Measurements from ENCODE around the gene KIR3DL3. TPM values are rescaled to one million over a fixed set of nuclear protein-coding genes. Genes with fewer than 3 reads are reported as not detected.
"Not testable (repeated sequence)": the region's sequence is repeated elsewhere in the genome, so short reads cannot be mapped to it uniquely, and the experiment has no call there.

The KIR3DL3 gene
- total RNA-seq, 4 donors from 2014 or later, result 0.32 TPM; not detected in 3

- in situ Hi-C loops (cut with MboI; ENCODE audit: low pct_ligation_motif_present in 1 of 4, low pct_unique_long_range_greater_than_20kb in 1 of 4, low sequenced_read_pairs in 3 of 4); DNase-seq; H3K4me1 ChIP-seq; intact Hi-C loops (cut with DNase I; ENCODE audit: low total_unique reads); H3K9me3 ChIP-seq; H3K27me3 ChIP-seq; H3K36me3 ChIP-seq; H3K27ac ChIP-seq; H3K4me3 ChIP-seq: not testable (repeated sequence)
- WGBS, 2 donors (ENCODE audit: low coverage in 1 of 2), result 75 to 80% methylated on average over 4 to 8 of the region's 8 CpGs
These were observed 51.6 kb downstream of the KIR3DL3 start for GRCh38 chr19:54775830-54776229.

GRCh38 chr19:54777851-54778250, 53.6 kb downstream of the KIR3DL3 start:
- H3K36me3 ChIP-seq; in situ Hi-C loops (cut with MboI; ENCODE audit: low pct_ligation_motif_present in 1 of 4, low pct_unique_long_range_greater_than_20kb in 1 of 4, low sequenced_read_pairs in 3 of 4); DNase-seq; intact Hi-C loops (cut with DNase I; ENCODE audit: low total_unique reads); H3K27me3 ChIP-seq; H3K9me3 ChIP-seq; H3K4me3 ChIP-seq; H3K4me1 ChIP-seq; H3K27ac ChIP-seq: not testable (repeated sequence)
- WGBS, 2 donors (ENCODE audit: low coverage in 1 of 2), result 33 to 69% methylated on average over 1 to 4 of the region's 4 CpGs

GRCh38 chr19:54778896-54779295, 54.7 kb downstream of the KIR3DL3 start:
- 73 to 75% methylated on average over 5 to 7 of the region's 7 CpGs for WGBS, 2 donors (ENCODE audit: low coverage in 1 of 2)
- in situ Hi-C loops (cut with MboI; ENCODE audit: low pct_ligation_motif_present in 1 of 4, low pct_unique_long_range_greater_than_20kb in 1 of 4, low sequenced_read_pairs in 3 of 4); DNase-seq: not testable (repeated sequence)

GRCh38 chr19:54782916-54783315, 58.7 kb downstream of the KIR3DL3 start:
- not testable (repeated sequence) for H3K4me3 ChIP-seq

More at GRCh38 chr19:54778896-54779295, 54.7 kb downstream of the KIR3DL3 start:
- H3K4me3 ChIP-seq; H3K36me3 ChIP-seq; H3K27ac ChIP-seq; H3K27me3 ChIP-seq; H3K4me1 ChIP-seq; H3K9me3 ChIP-seq; intact Hi-C loops (cut with DNase I; ENCODE audit: low total_unique reads): not testable (repeated sequence)

More at GRCh38 chr19:54782916-54783315, 58.7 kb downstream of the KIR3DL3 start:
- in situ Hi-C loops (cut with MboI; ENCODE audit: low pct_ligation_motif_present in 1 of 4, low pct_unique_long_range_greater_than_20kb in 1 of 4, low sequenced_read_pairs in 3 of 4); DNase-seq; H3K27me3 ChIP-seq; H3K4me1 ChIP-seq; intact Hi-C loops (cut with DNase I; ENCODE audit: low total_unique reads); H3K36me3 ChIP-seq; H3K27ac ChIP-seq; H3K9me3 ChIP-seq: not testable (repeated sequence)
- WGBS, 2 donors (ENCODE audit: low coverage in 1 of 2), result 73% methylated on average over 4 of the region's 4 CpGs; no CpG with 5 or more reads in 1 of the 2 donors

Small RNA genes within 50 kb of the gene (small RNA-seq; reads per million reads assigned to genes)
- 0 reads per million in 4 donors for gene AC245128.2
- gene KIR3DP1, result 0 reads per million in 4 donors

Other genes starting within 250 kb of the KIR3DL3 start
- gene LAIR2, start 221.6 kb upstream of the KIR3DL3 start, total RNA-seq, result 1 to 10 TPM in 1 of 4 donors, not detected in 3; 3.2 TPM
- gene LILRA2, start 150.7 kb upstream of the KIR3DL3 start, total RNA-seq, result 1 to 10 TPM in 2 of 4 donors, not detected in 2; 1.1 to 1.5 TPM
- gene LILRA1, start 130.8 kb upstream of the KIR3DL3 start, total RNA-seq, result 1 to 10 TPM in 1 of 4 donors, under 1 TPM in 2, not detected in 1; 0.16 to 4.5 (median 0.27) TPM
- 1 to 10 TPM in 1 of 4 donors, under 1 TPM in 1, not detected in 2; 0.96 to 5.1 TPM for gene LILRB1, start 94.0 kb upstream of the KIR3DL3 start, total RNA-seq
- 10 to 100 TPM in 1 of 4 donors, 1 to 10 TPM in 2, not detected in 1; 1.8 to 47.1 (median 4.0) TPM for gene LILRB4, start 61.5 kb upstream of the KIR3DL3 start, total RNA-seq
- gene KIR2DL3, start 14.1 kb downstream of the KIR3DL3 start, total RNA-seq, result under 1 TPM in 1 of 4 donors, not detected in 3; 0.55 TPM
- not detected for gene KIR2DL1, start 45.4 kb downstream of the KIR3DL3 start, total RNA-seq
- 1 to 10 TPM in 2 of 4 donors, not detected in 2; 1.4 to 2.1 TPM for gene KIR2DL4, start 79.2 kb downstream of the KIR3DL3 start, total RNA-seq
- gene KIR3DL1, start 92.0 kb downstream of the KIR3DL3 start, total RNA-seq, result not detected
- gene KIR2DS4, start 108.2 kb downstream of the KIR3DL3 start, total RNA-seq, result not detected
- gene KIR3DL2, start 126.0 kb downstream of the KIR3DL3 start, total RNA-seq, result not detected
- not detected for gene FCAR, start 149.8 kb downstream of the KIR3DL3 start, total RNA-seq
- gene NCR1, start 181.7 kb downstream of the KIR3DL3 start, total RNA-seq, result 1 to 10 TPM in 1 of 4 donors, under 1 TPM in 1, not detected in 2; 0.41 to 1.9 TPM
- gene NLRP7, start 223.1 kb downstream of the KIR3DL3 start, total RNA-seq, result not detected
- gene NLRP2, start 241.9 kb downstream of the KIR3DL3 start, total RNA-seq, result 10 to 100 TPM in 3 of 4 donors, 1 to 10 TPM in 1; 3.2 to 39.6 (median 16.7) TPM

All from transverse colon (tissue), 4 donors.